ACHN (cell line): ENCODE data around the gene CPNE8.

ENCODE experiments used
- DNase-seq: peaks from one replicate; pipeline ENCODE4 v3.0.0-alpha.2; 2015
- in situ Hi-C: cut with HindIII; loops from 2 replicates; pipeline ENCODE4 v1.10.0; 2017; ENCODE audit warnings: low sequenced_read_pairs, low pct_ligation_motif_present, low pct_unique_long_range_greater_than_20kb

Gene CPNE8

GRCh38 chr12:38904537-38905479, 583 bp downstream of the CPNE8 start:
- in situ Hi-C loops = no loop called here
- peak; percentile 97 for DNase-seq

DNA sequence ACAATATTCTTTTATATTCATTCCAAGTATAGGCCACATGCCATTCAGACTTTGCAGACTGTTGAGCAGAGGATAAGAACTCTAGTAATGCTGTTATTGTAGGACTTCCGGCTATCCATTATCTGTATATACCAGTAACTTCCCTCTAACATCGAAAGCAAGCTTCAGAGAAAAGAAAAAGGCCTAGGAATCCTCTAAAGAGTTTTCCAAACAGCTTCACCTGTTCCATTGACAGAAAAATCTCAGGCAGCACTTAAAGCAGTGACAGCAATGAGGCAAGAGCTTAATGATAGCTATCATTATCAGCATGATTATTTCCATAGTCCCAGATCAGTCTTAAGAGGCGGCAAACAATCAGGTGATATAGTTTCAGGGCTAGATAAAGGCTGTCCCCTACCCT, 1.8 kb downstream of the CPNE8 start:
- no peak for DNase-seq
- in situ Hi-C loops = no loop called here

DNA sequence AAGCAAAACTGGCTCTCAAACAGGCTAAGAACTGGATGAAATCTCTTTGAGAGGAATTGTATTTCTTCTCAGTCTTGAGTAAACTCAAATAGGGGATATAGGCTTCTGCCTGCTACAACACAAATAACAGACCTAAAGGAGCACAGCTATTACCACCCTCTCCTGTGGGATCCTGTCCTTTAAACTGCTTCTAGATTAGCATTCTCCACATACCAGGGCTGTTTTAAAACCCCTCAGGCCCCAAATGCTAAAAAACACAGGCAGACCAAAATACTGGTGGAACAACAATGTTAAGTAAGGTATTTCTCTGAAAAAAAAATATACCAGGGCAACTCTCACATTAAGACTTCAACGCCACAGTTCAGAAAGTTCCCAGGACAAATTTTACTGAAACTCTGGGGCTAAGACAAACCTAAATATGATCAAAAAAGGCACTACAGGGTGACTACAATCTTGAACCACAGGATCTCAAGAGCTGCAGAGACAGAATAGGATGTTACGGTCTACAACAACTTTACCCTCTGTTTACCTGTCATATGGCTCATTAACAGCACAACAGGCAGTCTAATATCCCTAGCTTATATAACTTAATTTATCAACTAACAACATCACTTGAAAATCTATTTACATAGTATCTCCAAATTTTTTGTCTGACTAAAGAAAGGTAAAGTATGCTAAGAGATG, 7.2 kb downstream of the CPNE8 start:
- DNase-seq = no peak
- in situ Hi-C loops = no loop called here

GRCh38 chr12:38895446-38895845, 9.9 kb downstream of the CPNE8 start:
- in situ Hi-C loops = no loop called here
- DNase-seq = no peak

GRCh38 chr12:38892976-38893375, 12.4 kb downstream of the CPNE8 start:
- DNase-seq = no peak
- in situ Hi-C loops = no loop called here

DNA sequence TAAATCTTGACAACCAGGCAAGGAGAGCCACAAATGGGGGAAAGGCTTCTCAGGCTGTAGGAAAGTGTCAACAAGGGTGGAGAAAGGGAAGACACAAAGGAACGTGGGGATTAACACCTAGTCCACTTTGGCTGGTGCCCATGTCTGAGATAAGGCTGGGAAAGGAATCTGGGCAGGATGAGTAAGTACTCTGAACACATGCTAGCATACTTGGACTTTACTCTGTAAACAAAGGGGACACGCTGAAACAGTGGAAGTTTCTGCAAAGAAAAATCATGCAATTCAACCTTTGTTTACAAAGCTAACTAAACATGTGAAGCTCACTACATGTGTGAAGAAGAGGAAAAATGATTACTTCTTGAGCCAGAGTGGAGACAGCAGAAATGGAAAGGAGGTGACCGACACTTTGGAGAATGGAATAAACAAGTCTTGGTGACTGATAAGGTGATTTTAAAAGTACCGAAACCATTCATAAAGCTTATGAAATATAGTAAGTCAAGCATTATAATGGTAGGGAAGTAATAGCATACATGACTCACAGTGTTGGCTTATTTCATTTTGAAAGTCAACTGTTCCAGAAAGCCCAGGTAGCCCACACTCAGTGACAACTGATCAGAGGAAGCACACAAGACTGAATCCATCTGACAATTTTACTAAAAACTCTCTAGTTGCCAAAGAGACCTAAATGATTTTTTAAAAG, 13.2 kb downstream of the CPNE8 start:
- in situ Hi-C loops = no loop called here
- no peak for DNase-seq

- in situ Hi-C loops = no loop called here
- DNase-seq = no peak
Measured at GRCh38 chr12:38890102-38890855, 15.1 kb downstream of the CPNE8 start.

- DNase-seq = no peak
- in situ Hi-C loops = no loop called here
Measured at GRCh38 chr12:38889297-38889815, 16.0 kb downstream of the CPNE8 start.

- DNase-seq = no peak
- in situ Hi-C loops = no loop called here
Measured at GRCh38 chr12:38887770-38888169, 17.6 kb downstream of the CPNE8 start.

DNA sequence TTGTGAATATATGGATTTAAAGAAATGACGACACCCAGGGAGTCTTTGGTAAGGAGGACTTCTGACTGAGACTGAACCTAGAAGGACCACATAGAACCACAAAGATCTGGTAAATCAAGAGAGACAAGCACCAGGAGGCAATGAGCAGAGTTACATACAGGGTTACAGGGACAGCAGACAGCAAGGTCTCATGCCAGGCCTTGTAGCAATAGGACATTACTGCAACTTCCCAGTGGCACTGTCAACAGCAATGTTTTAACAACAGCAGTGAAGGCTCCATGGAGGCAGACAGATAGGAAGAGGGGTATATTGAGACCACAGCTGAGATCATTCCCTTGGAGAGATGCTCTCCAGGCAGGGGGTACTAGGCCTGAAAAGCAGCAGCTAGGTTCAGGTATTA, 18.5 kb downstream of the CPNE8 start:
- no peak for DNase-seq
- in situ Hi-C loops = no loop called here

DNA sequence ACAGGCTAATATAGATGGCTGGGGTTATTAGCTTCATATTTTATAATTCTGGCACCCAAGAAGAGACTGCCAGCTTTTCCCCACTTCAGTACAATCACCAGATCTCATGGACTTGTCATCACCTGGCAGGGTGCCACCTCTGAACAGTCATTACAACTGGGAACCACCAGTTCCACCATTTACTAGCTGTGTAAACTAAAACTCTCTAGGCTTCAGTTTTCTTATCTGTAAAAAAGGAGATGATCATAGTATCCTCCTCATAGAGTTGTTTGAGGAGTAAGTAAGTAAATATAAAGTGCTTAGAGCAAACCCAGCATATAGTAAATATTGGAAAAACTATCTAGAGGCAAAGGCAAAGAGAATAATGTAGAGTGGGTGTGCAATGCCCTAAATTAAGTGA, 19.3 kb downstream of the CPNE8 start:
- peak; percentile 80 for DNase-seq
- in situ Hi-C loops = no loop called here

- in situ Hi-C loops = no loop called here
- DNase-seq = no peak
Measured at GRCh38 chr12:38884666-38885065, 20.7 kb downstream of the CPNE8 start.

GRCh38 chr12:38883629-38884134, 21.7 kb downstream of the CPNE8 start:
- no peak for DNase-seq
- in situ Hi-C loops = no loop called here

DNA sequence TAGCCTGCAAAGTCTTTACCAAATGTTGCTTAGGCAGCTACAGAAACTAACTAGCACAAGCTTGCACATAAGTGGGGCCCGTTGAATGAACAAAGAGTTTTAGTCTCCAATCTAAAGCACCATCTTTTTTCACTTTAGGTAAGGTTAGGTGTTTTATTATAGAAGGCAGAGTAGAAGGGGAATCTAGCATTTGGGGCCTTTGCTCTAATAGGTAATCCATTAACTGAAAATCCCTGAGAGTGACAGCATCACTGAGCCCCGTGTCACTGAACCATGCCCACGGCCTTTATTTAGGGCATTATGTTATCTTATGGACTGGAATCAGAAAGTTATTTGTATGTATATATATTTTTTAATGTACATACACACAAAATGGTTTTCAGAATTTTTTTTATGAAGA, 25.1 kb downstream of the CPNE8 start:
- in situ Hi-C loops = no loop called here

GRCh38 chr12:38878986-38879385, 26.4 kb downstream of the CPNE8 start:
- in situ Hi-C loops = no loop called here
- no peak for DNase-seq

More for the DNA sequence above, 25.1 kb downstream of the CPNE8 start:
- peak; percentile 40 for DNase-seq

DNA sequence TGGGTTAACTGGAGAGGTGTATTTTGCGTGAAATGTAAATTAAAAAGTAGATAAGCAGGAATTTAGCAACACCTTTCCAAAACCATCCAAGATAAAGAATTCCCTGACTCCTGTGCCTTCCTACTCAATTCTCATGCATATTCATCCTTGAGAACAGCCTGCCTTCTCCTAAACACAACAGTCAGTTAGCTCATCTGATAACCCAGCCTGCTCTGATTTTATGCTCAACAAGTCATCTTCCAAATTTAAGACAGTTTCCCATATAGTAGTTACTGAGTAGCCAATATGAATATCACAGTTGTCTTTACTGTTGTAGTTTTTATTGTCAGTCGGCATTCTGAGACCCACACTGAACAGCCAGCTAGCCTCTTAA, 27.1 kb downstream of the CPNE8 start:
- in situ Hi-C loops = no loop called here

GRCh38 chr12:38875586-38876228, 29.7 kb downstream of the CPNE8 start:
- no peak for DNase-seq
- in situ Hi-C loops = no loop called here

More for the DNA sequence above, 27.1 kb downstream of the CPNE8 start:
- peak; percentile 29 for DNase-seq

GRCh38 chr12:38872561-38872960, 32.8 kb downstream of the CPNE8 start:
- in situ Hi-C loops = no loop called here
- no peak for DNase-seq
